ENCODE results near the gene RNF31. TPM values are rescaled to one million over a fixed set of nuclear protein-coding genes. Genes with fewer than 3 reads are reported as not detected.
A peak's percentile ranks its signal among the peaks of the same experiment; 100 is the strongest.

RNF31 gene
- total and polyA plus RNA-seq, 2 of the 13 experiments (the other 11 are each of a cell fraction or from before 2014, with no cell fraction given) = 48.2 to 86.8 TPM

- in situ Hi-C loops (cut with HindIII; ENCODE audit: extremely low pct_ligation_motif_present, low pct_unique_long_range_greater_than_20kb) (loop anchor here (5.0 kb wide), 1 partner anchor 104 kb away; no protein-coding TSS in a partner anchor), intact Hi-C loops (cut with micrococcal nuclease; ENCODE audit: unreplicated experiment) (loop anchor here (1.0 kb wide), 10 partner anchors 15 to 147 kb away; partner anchors contain the start of genes CHMP4A, EMC9, IPO4 and PCK2)
- Histone ChIP-seq H3K9me3 (ENCODE audit: low read length) (no peaks in the 10 kb centered on the region), H2AFZ (ENCODE audit: low read length) (peak within 1 kb of the TSS; percentile 32), H3K4me2 (ENCODE audit: low read depth, low read length) (peak within 1 kb of the TSS; percentile 98), H3K27me3 (ENCODE audit: control insufficient read depth in 1 of 2, insufficient read depth in 2 of 2, low read length in 2 of 2) (no peaks in the 10 kb centered on the region; a peak in 1 of 5 replicates), H3K4me3 (replicated peaks in 1 of 3; ENCODE audit: insufficient read depth in 1 of 3, low read depth in 2 of 3, low read length in 3 of 3) (peak within 1 kb of the TSS; percentile 50 to 78 (median 64)), H3K4me1 (ENCODE audit: insufficient read depth, low read length) (peaks cover 28% of the 10 kb centered on the region), H4K20me1 (ENCODE audit: insufficient read depth, low read length) (no peaks in the 10 kb centered on the region), H3K79me2 (ENCODE audit: insufficient read depth, low read length) (peaks cover 5% of the 10 kb centered on the region), H3K9ac (ENCODE audit: insufficient read depth, low read depth, low read length) (peak within 1 kb of the TSS; percentile 76), H3K36me3 (replicated peaks in 1 of 2; ENCODE audit: control insufficient read depth in 1 of 2, insufficient read depth in 2 of 2, low read length in 2 of 2) (peaks cover 57 to 68% of the 10 kb centered on the region in 2 experiments), H3K27ac (ENCODE audit: extremely low read length, insufficient read depth, low read length) (peak within 1 kb of the TSS; percentile 62)
- 3% methylated on average over 12 of the region's 12 CpGs for WGBS (ENCODE audit: low lambda C conversion rate)
- DNase-seq (ENCODE audit: low spot score) (peak; percentile 99), ATAC-seq (peak; percentile 92), FAIRE-seq (peak; percentile 99)
- POLR2A ChIA-PET = interaction anchor here (0.8 to 11.8 kb wide), 42 partner anchors 9 to 1183 kb away, joined by 3 to 233 read pairs (median 8); partner anchors contain the start of genes ACIN1, C14orf119, CHMP4A and CIDEB
- CTCF ChIA-PET (ENCODE audit: low intra/inter-chr PET ratio, low total read pairs) = interaction anchor here (0.7 to 2.4 kb wide), 9 partner anchors 21 to 147 kb away, joined by 3 to 12 read pairs (median 6); partner anchors contain the start of genes DCAF11 and PSME1
- TSS peak; percentile 47 for BruUV-seq (replicated peaks)
- no peak for TF ChIP-seq ZNF562 (CRISPR knock-in tag; IDR thresholded peaks at IDR 0.05; ENCODE audit: borderline replicate concordance)
- TF ChIP-seq PPARG (CRISPR knock-in tag; conservative IDR thresholded peaks at IDR 0.05) = peak; percentile 93
- TF ChIP-seq FUBP1 (CRISPR knock-in tag; IDR thresholded peaks at IDR 0.05; ENCODE audit: borderline replicate concordance) = no peak; the same call in 1 of the 2 replicates
- TF ChIP-seq SMAD1 (CRISPR knock-in tag; IDR thresholded peaks at IDR 0.05; ENCODE audit: borderline replicate concordance, low read depth) = peak; percentile 99; the same call in 1 of the 2 replicates
- TF ChIP-seq TFAP4 (IDR thresholded peaks at IDR 0.05; ENCODE audit: borderline replicate concordance, low read depth) = peak; percentile 83
- peak; percentile 95 for TF ChIP-seq ISL2 (CRISPR knock-in tag; IDR thresholded peaks at IDR 0.05)
- TF ChIP-seq ZNF124 (CRISPR knock-in tag; IDR thresholded peaks at IDR 0.05) = peak; percentile 97
- peak; percentile 93; the same call in 1 of the 2 replicates for TF ChIP-seq ZNF564 (CRISPR knock-in tag; IDR thresholded peaks at IDR 0.05)
- TF ChIP-seq DBP (CRISPR knock-in tag; IDR thresholded peaks at IDR 0.05; ENCODE audit: not compliant biosample characterization) = peak; percentile 63
- 0 out of 2 replicates have a peak, but pooled peaks have one; percentile 82 for TF ChIP-seq SKIL (CRISPR knock-in tag; IDR thresholded peaks at IDR 0.05; ENCODE audit: borderline replicate concordance)
- TF ChIP-seq ZNF563 (CRISPR knock-in tag; IDR thresholded peaks at IDR 0.05) = no peak; the same call in 1 of the 2 replicates
- TF ChIP-seq ARHGAP35 (CRISPR knock-in tag; IDR thresholded peaks at IDR 0.05; ENCODE audit: borderline replicate concordance) = peak; percentile 73; the same call in 1 of the 2 replicates
Observed at GRCh38 chr14:24160850-24161804, 13.8 kb downstream of the RNF31 start, which contains the start of gene IRF9. Gene IRF9, plus strand, starts transcription at chr14:24161265. Its CDS starts 880 bp downstream, at chr14:24162145.

Measured in HepG2 (cell line).